MM.1S (cell line): Measurements from ENCODE around the gene TYRO3.

Experiments used
- DNase-seq: peaks from one replicate; pipeline ENCODE4 v3.0.0-alpha.2; 2015
- H2AFZ ChIP-seq: fragments of 300-600 bp; sonication (generic); 2 replicates; pipeline ENCODE4 v1.6.0; 2016; ENCODE audit warnings: antibody characterized with exemption, low read length
- H3F3A ChIP-seq: fragments of 300-600 bp; sonication (generic); 2 replicates; pipeline ENCODE4 v1.6.1; 2016; ENCODE audit warnings: mild to moderate bottlenecking, antibody characterized with exemption, low read length, moderate library complexity, mixed read lengths; ENCODE audit not compliant: insufficient read depth
- H3K27ac ChIP-seq: fragments of 300-600 bp; sonication (generic); 2 replicates; pipeline ENCODE4 v1.5.1; 2016; ENCODE audit warnings: mild to moderate bottlenecking, low read length
- H3K27me3 ChIP-seq: fragments of 300-600 bp; sonication (generic); replicated peaks from 2 replicates; pipeline ENCODE4 v1.6.0; 2016; ENCODE audit warnings: low read length; ENCODE audit not compliant: insufficient read depth
- H3K36me3 ChIP-seq: fragments of 300-600 bp; sonication (generic); replicated peaks from 2 replicates; pipeline ENCODE4 v1.6.1; 2016; ENCODE audit warnings: mild to moderate bottlenecking, low read length, mixed read lengths; ENCODE audit not compliant: insufficient read depth
- H3K4me1 ChIP-seq: fragments of 300-600 bp; sonication (generic); 2 replicates; pipeline ENCODE4 v1.6.1; 2016; ENCODE audit warnings: low read length, mixed read lengths
- H3K4me2 ChIP-seq: fragments of 300-600 bp; sonication (generic); 2 replicates; pipeline ENCODE4 v1.6.0; 2016; ENCODE audit warnings: low read depth, low read length
- H3K4me3 ChIP-seq: fragments of 300-600 bp; sonication (generic); 2 replicates; pipeline ENCODE4 v1.5.1; 2016; ENCODE audit warnings: low read length, mixed read lengths
- H3K79me2 ChIP-seq: fragments of 300-600 bp; sonication (generic); 2 replicates; pipeline ENCODE4 v1.6.1; 2016; ENCODE audit warnings: mixed run types, low read length, mixed read lengths
- H3K9ac ChIP-seq: fragments of 300-600 bp; sonication (generic); 2 replicates; pipeline ENCODE4 v1.6.1; 2016; ENCODE audit warnings: low read length, mixed read lengths
- H3K9me2 ChIP-seq: fragments of 300-600 bp; sonication (generic); replicated peaks from 2 replicates; pipeline ENCODE4 v1.6.1; 2016; ENCODE audit warnings: mild to moderate bottlenecking, low read length, mixed read lengths; ENCODE audit not compliant: insufficient read depth
- H3K9me3 ChIP-seq: fragments of 300-600 bp; sonication (generic); replicated peaks from 2 replicates; pipeline ENCODE4 v1.6.1; 2016; ENCODE audit warnings: mild to moderate bottlenecking, low read length, mixed read lengths; ENCODE audit not compliant: insufficient read depth
- H4K20me1 ChIP-seq: fragments of 300-600 bp; sonication (generic); 2 replicates; pipeline ENCODE4 v1.6.1; 2016; ENCODE audit warnings: mild to moderate bottlenecking, low read length, moderate library complexity, mixed read lengths; ENCODE audit not compliant: insufficient read depth
- EZH2 ChIP-seq: fragments of 300-600 bp; sonication (generic); optimal IDR thresholded peaks from 2 replicates; pipeline ENCODE3; 2017; ENCODE audit warnings: low read depth, mild to moderate bottlenecking, antibody characterized with exemption, low read length, mixed read lengths
- EZH2phosphoT487 ChIP-seq: fragments of 300-600 bp; sonication (generic); IDR thresholded peaks from 2 replicates; pipeline ENCODE4 v1.6.1; 2018; ENCODE audit warnings: antibody characterized with exemption, low read length
- TF ChIP-seq, protein P1 (sequence below): fragments of 300-600 bp; sonication (generic); IDR thresholded peaks from 2 replicates; pipeline ENCODE4 v1.5.1; 2016; ENCODE audit warnings: antibody characterized with exemption, low read length, mixed read lengths

Gene TYRO3

DNA sequence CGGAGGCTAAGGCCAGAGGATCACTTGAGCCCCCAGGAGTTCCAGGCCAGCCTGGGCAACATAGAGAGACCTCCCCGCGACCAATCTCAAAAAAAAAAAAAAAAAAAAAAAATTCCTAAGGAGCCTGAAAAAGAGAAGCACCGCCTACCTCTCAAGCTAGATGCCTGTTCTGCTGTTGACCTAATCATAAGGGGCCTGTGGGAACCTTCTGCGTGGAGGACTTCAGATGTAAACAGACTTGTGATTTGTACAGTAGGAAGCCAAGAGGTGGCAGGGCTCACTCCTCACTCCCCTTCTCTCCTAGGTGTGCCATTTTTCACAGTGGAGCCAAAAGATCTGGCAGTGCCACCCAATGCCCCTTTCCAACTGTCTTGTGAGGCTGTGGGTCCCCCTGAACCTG is 3.2 kb downstream of the TYRO3 start:
- Histone ChIP-seq H3K79me2 (peaks cover 5% of the 10 kb centered on the region; the same call in 1 of the 2 replicates), H3K36me3 (no peaks in the 10 kb centered on the region), H3K4me1 (peaks cover 9% of the 10 kb centered on the region), H2AFZ (no peak overlapping the region), H3K4me3 (no peak overlapping the region), H3K9me2 (no peaks in the 10 kb centered on the region), H3K4me2 (no peak overlapping the region), H4K20me1 (no peaks in the 10 kb centered on the region), H3K9ac (no peak overlapping the region), H3K27ac (no peak overlapping the region), H3F3A (peaks cover 9% of the 10 kb centered on the region), H3K27me3 (no peaks in the 10 kb centered on the region), H3K9me3 (no peaks in the 10 kb centered on the region)
- no peak for TF ChIP-seq EZH2phosphoT487
- TF ChIP-seq EZH2, result no peak
- TF ChIP-seq, protein P1, sequence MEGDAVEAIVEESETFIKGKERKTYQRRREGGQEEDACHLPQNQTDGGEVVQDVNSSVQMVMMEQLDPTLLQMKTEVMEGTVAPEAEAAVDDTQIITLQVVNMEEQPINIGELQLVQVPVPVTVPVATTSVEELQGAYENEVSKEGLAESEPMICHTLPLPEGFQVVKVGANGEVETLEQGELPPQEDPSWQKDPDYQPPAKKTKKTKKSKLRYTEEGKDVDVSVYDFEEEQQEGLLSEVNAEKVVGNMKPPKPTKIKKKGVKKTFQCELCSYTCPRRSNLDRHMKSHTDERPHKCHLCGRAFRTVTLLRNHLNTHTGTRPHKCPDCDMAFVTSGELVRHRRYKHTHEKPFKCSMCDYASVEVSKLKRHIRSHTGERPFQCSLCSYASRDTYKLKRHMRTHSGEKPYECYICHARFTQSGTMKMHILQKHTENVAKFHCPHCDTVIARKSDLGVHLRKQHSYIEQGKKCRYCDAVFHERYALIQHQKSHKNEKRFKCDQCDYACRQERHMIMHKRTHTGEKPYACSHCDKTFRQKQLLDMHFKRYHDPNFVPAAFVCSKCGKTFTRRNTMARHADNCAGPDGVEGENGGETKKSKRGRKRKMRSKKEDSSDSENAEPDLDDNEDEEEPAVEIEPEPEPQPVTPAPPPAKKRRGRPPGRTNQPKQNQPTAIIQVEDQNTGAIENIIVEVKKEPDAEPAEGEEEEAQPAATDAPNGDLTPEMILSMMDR, result no peak
- DNase-seq, result no peak

DNA sequence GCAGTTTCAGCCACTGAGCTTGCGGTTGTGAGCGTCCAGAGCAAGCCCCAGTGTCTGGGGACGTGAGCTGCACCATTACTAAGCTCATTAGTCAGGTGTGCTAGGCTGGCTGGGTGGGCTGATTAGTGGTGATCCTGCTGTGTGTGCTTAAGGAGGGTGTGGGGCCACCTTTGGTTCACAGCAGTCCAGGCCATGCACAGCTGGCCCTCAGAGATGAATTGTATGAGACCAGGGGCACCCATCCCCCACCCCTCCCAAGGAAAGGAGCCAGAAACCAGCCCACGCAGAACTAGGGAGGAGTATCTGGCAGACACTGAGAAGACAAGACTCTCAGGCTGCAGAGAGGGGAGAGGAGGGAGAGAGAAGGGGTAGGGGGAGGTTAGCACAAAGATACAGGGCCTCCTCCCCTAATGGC is 3.8 kb downstream of the TYRO3 start:
- H3K4me3 ChIP-seq, result no peak overlapping the region
- H3K79me2 ChIP-seq, result peaks cover 5% of the 10 kb centered on the region; the same call in 1 of the 2 replicates
- H3K9me3 ChIP-seq, result no peaks in the 10 kb centered on the region
- no peak overlapping the region for H3K27ac ChIP-seq
- no peak overlapping the region for H3K9ac ChIP-seq
- H3K4me2 ChIP-seq, result no peak overlapping the region
- H3F3A ChIP-seq, result peaks cover 8% of the 10 kb centered on the region
- H2AFZ ChIP-seq, result no peak overlapping the region
- peaks cover 7% of the 10 kb centered on the region for H3K4me1 ChIP-seq
- no peaks in the 10 kb centered on the region for H3K36me3 ChIP-seq
- no peaks in the 10 kb centered on the region for H3K27me3 ChIP-seq
- no peaks in the 10 kb centered on the region for H4K20me1 ChIP-seq
- H3K9me2 ChIP-seq, result no peaks in the 10 kb centered on the region
- no peak for DNase-seq
- TF ChIP-seq EZH2 (no peak), EZH2phosphoT487 (no peak)
- TF ChIP-seq, protein P1, result no peak

DNA sequence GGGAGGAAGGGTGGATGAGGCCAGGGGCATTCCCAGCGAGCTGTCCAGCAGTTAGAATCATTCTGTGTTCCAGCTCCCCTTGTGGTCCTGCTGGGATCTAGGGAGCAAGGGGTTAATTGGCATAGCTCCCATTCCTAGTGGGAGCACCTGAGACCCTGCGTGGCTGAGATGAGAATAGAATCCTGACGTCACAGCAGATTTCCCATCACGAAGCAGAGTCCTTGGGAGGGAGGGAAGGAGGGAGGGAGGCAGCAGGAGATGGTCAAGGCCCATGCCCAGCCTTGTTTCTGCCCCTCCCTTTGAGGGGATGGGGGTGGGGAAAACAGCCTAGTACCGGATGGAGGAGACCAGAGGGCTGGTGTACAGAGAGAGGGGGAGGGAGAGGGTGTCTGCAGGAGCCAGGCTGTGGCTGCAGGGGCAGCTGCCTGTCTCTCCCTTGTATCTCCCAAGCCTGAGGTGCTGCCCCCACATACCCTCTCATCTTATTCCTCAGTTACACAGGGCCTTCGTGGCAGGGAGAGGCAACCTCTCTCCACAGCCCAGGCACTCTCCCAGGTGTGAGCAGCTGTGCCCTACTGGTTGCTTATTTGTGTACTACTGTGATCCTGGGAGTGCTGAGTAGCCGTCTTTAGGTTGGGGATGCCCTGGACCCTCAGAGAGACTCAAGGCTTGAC is 5.4 kb downstream of the TYRO3 start:
- H2AFZ ChIP-seq, result no peak overlapping the region
- no peak overlapping the region for H3K4me2 ChIP-seq
- TF ChIP-seq, protein P1, result no peak
- TF ChIP-seq EZH2 (no peak), EZH2phosphoT487 (no peak)
- no peak overlapping the region for H3K27ac ChIP-seq
- no peaks in the 10 kb centered on the region for H3K4me1 ChIP-seq
- no peaks in the 10 kb centered on the region for H3K9me2 ChIP-seq
- no peak overlapping the region for H3K4me3 ChIP-seq
- H3K9ac ChIP-seq, result no peak overlapping the region
- DNase-seq, result no peak
- no peaks in the 10 kb centered on the region for H4K20me1 ChIP-seq
- no peaks in the 10 kb centered on the region for H3K27me3 ChIP-seq
- H3K36me3 ChIP-seq, result no peaks in the 10 kb centered on the region
- H3K9me3 ChIP-seq, result no peaks in the 10 kb centered on the region
- H3F3A ChIP-seq, result no peaks in the 10 kb centered on the region
- peaks cover 5% of the 10 kb centered on the region; the same call in 1 of the 2 replicates for H3K79me2 ChIP-seq
